IPS DF 6.9 (cell line): ENCODE measurements around the gene ETNK2.
A peak's percentile ranks its signal among the peaks of the same experiment; 100 is the strongest.

Experiments used
- DNase-seq: peaks from one replicate; pipeline ENCODE4 v3.0.0-alpha.2; 2013; ENCODE audit warnings: low read depth, low spot score
- H3K27ac ChIP-seq: one replicate; pipeline ENCODE4 v1.5.1; 2013; ENCODE audit warnings: low read length, control low read depth
- H3K27me3 ChIP-seq: 2 replicates; pipeline ENCODE4 v1.6.1; 2013; ENCODE audit warnings: mild to moderate bottlenecking, low read length; ENCODE audit not compliant: control insufficient read depth, insufficient read depth
- H3K36me3 ChIP-seq: 2 replicates; pipeline ENCODE4 v1.6.1; 2013; ENCODE audit warnings: low read length; ENCODE audit not compliant: control insufficient read depth, insufficient read depth
- H3K4me1 ChIP-seq: 2 replicates; pipeline ENCODE4 v1.6.1; 2013; ENCODE audit warnings: low read length; ENCODE audit not compliant: control insufficient read depth, insufficient read depth
- H3K4me3 ChIP-seq: 2 replicates; pipeline ENCODE4 v1.5.1; 2013; ENCODE audit warnings: mild to moderate bottlenecking, low read length
- H3K9me3 ChIP-seq: 2 replicates; pipeline ENCODE4 v1.6.1; 2013; ENCODE audit warnings: low read length, inconsistent platforms; ENCODE audit not compliant: control insufficient read depth, insufficient read depth
- WGBS: extraction: QIAGEN DNeasy Blood & Tissue Kit; methylation state at CpG from one replicate; pipeline ENCODE4 v1.1.7; 2013; ENCODE audit warnings: mixed read lengths, missing lambda C conversion rate; ENCODE audit not compliant: insufficient read length, insufficient coverage; 5-methylcytosine and 5-hydroxymethylcytosine counted together

The ETNK2 gene

DNA sequence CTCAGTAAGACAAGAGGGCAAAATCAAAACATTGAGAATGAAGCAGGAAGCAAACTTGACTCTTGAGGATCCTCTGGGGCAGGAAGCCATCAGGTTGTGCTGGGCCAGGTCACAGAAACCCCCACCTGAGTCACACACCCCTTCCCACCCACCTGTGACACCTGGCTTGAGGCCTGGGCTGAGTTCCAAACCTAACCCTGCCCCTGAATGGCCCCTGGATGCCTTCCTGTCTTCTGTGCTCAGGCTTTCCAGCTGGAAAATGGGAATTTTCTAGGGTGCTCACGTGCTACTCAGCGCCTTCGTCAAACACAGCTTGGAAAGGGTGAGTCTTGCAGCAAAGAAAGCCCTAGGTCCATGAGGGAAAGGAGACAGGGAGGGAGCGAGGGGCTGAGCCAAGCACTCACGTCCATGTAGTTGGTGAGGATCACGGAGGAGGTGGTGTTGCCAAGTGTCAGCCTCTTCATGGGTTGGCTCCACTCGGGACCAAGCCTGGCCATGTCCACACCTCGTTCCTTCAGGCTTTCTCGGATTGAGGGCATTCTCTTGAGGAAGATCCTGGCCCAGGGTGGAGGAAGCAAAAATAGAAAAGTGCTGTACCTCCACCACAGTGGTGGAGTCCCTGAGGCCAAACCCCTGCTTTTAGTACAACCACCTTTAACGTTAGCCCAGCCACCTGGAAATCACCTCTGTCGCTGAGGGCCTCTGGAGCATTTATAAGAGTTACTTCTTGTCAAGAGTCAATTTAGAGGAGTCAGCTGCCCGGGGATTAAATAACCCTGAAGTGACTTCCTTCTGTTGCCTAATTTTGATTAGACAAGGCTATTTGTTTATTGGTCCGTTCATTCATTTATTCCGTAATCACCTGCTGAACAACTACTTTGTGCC, 10.0 kb upstream of the ETNK2 start:
- no CpG with 5 or more reads among the region's 14 CpGs for WGBS
- Histone ChIP-seq H3K4me1 (no peaks in the 10 kb centered on the region), H3K4me3 (no peak overlapping the region), H3K9me3 (no peaks in the 10 kb centered on the region), H3K36me3 (no peaks in the 10 kb centered on the region), H3K27ac (no peak overlapping the region), H3K27me3 (no peaks in the 10 kb centered on the region)
- DNase-seq = no peak

DNA sequence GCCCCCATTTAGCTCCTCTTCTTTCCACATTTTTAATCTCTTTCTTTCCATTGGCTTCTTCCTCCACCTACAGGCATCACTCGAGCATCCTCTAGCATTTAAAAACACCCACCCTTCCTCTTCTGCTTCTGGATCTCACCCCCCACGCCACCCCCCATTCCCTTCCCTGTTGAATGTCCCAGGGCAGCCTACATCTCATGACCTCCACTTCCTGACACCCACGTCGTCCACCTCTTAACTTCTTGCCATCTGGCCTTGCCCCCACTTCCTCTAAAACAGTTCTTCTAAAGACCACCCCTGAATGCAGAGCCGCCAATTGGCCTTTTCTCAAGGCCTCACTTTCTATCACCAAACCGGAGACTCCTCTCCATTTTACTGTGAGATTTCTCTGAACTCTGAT, 6.1 kb upstream of the ETNK2 start:
- WGBS = no CpG with 5 or more reads among the region's 6 CpGs
- Histone ChIP-seq H3K27me3 (no peaks in the 10 kb centered on the region), H3K4me1 (no peaks in the 10 kb centered on the region), H3K27ac (no peak overlapping the region), H3K36me3 (no peaks in the 10 kb centered on the region), H3K9me3 (no peaks in the 10 kb centered on the region), H3K4me3 (no peak overlapping the region)
- no peak for DNase-seq

DNA sequence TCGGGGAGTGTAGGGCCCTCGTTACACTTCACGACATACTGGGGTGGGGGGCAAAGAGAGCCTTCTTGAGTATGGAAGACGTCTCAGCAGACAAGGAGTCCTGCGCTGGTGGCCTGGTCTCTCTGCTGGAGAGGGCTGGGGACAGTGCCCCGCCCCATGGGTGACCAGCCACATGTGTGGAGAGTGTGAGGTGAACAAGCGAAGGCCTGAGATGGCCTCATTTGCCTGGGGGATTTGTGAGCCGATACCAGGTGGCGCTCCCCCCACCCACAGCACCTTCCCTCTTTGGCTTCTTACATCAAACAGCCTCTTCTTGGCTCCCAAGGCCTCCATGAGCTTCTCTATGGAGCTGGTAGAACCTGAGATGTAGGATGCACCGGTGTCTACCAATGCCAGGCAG, 4.0 kb upstream of the ETNK2 start:
- no peaks in the 10 kb centered on the region for H3K36me3 ChIP-seq
- H3K4me1 ChIP-seq = peaks cover 5% of the 10 kb centered on the region; the same call in 1 of the 2 replicates
- no peak overlapping the region for H3K4me3 ChIP-seq
- no peaks in the 10 kb centered on the region for H3K27me3 ChIP-seq
- H3K9me3 ChIP-seq = no peaks in the 10 kb centered on the region
- WGBS = no CpG with 5 or more reads among the region's 10 CpGs
- no peak overlapping the region for H3K27ac ChIP-seq
- DNase-seq = no peak

DNA sequence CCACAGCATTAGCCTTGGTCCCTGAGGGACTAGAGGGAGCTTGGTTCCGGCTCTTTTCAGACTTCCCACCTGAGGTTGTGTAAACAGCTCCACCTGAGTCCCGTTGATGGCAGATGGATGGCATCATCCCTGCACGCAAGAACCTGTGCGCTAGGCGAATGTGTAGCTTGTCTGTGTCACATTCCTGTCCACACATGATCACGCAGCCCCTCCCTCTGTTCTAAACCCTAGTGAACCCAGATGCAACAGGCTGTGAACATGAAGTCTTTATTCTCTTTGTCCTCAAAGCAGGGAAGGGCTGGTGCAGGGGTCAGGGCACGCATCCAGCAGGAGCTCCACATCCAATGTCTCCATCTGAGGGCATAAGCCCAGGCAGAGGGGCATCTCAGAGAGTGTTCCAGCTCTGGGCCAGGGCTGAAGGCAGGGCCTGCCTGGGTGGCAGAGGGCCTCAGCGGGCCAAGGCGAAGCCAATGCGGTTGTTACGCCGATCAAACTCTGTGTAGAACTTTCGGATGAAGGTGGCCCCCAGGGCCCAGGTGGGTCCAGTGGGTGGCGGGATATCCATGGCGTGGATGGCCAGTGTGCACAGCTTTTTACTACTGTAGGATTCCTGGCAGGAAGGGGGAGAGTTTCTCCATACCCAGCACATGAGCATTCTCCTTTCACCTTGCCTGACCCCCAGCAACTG, 2.9 kb upstream of the ETNK2 start:
- WGBS = no CpG with 5 or more reads among the region's 15 CpGs
- DNase-seq = no peak
- H3K4me3 ChIP-seq = no peak overlapping the region
- H3K4me1 ChIP-seq = peaks cover 8% of the 10 kb centered on the region; the same call in 1 of the 2 replicates
- no peaks in the 10 kb centered on the region for H3K36me3 ChIP-seq
- H3K9me3 ChIP-seq = no peaks in the 10 kb centered on the region
- H3K27me3 ChIP-seq = no peaks in the 10 kb centered on the region
- H3K27ac ChIP-seq = no peak overlapping the region

DNA sequence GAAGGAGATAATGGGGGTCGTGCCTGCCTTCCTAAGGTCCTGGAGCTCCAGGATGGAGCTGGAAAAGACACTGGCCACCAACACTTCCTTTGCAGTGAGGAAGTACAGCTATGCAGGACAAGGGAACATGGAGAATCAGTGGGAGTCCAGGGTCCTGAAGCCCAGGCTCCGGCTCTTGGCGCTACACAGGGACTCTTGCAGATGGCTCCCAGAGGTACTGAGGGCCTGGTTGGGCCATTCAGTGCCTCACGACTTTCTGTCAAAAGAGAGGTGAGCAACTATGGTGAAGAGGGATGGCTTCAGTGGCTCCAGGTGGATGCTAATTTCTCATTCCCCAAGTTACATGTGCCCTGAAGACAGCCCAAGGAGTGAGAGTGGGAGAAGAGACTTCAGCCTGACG, 1.8 kb upstream of the ETNK2 start:
- no CpG with 5 or more reads among the region's 5 CpGs for WGBS
- H3K4me1 ChIP-seq = peaks cover 9% of the 10 kb centered on the region; the same call in 1 of the 2 replicates
- no peaks in the 10 kb centered on the region for H3K27me3 ChIP-seq
- no peak for DNase-seq
- no peaks in the 10 kb centered on the region for H3K9me3 ChIP-seq
- no peak overlapping the region for H3K27ac ChIP-seq
- H3K4me3 ChIP-seq = no peak overlapping the region
- no peaks in the 10 kb centered on the region for H3K36me3 ChIP-seq

DNA sequence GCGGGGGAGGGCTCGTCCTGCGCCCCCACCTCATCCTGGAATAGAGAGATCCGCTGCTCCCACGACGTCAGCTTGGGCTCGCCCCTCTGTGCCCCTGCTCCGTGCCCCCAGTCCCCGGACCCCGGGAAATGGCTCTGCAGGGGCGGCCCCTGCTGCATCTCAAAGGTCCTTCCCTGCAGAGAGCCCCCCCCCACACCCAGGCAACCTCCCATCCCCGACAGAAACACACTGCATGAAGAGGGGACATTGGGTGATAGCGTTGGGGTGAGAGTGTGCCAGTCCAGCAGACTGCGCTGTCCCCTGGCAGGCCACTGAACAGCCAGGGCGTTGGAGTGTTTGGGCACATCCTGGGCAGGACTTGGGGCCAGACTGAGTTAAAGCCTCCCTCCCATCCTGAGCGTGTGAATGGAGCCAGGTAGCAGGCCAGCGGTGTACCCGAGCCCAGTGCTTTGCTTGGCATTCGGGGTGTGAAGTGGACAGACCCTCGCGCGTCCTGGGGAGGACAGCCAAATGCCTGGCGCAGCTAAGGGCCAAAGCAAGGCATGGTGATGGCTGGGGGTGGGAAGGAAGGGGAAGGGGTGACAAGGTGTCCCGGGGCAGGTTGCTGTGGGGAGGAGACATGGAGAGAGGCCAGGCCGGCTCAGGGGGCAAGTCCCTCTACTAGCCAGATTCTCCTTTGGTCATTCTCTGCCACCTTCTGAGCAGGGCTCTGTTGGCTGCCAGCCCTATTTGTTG, 633 bp upstream of the ETNK2 start:
- no CpG with 5 or more reads among the region's 25 CpGs for WGBS
- Histone ChIP-seq H3K4me1 (peaks cover 20% of the 10 kb centered on the region; the same call in 1 of the 2 replicates), H3K9me3 (no peaks in the 10 kb centered on the region), H3K27ac (no peak overlapping the region), H3K4me3 (peak overlapping the region; percentile 74; the same call in 1 of the 2 replicates), H3K36me3 (no peaks in the 10 kb centered on the region), H3K27me3 (no peaks in the 10 kb centered on the region)
- DNase-seq = no peak

DNA sequence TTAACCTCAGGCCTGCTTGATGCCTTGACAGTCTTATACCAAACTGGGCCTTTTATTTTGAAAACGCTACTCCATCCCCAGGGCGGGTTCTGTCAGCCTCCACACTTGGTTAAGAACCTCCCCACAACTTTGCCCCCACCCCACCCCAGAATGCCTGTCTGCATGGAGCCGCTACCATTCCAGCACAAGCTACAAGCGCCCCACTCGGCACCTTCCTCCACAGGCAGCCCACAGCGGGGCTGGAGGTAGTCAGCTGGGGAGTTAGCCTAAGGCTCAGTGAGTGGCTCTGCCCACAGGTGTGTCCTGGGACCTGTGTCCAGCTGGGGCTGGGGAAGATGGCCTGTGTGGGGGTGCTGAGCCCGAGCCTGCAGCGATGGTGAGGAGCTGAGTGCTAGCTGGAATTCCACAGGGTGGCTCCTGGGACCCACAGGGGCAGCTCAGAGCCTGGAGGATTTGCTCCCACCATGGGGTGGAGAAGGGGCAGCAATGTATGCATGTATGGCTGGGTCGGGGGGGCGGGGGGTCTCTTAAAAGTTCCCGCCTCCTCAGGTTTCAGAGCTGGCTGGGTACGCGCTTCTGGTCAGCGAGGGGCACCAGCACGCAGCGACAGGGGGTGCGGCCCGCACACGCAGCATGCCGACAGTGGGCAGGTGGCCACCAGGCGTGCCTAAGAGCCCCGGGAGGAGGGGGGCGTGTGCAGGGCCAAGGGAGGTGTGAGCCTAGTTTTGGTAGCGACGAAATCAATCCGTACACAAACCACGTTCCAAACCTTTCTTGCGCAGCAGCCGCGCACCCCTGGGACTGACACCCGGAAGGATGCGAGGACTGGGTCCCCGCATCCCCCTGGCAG, 917 bp downstream of the ETNK2 start:
- Histone ChIP-seq H3K9me3 (no peaks in the 10 kb centered on the region), H3K27me3 (no peaks in the 10 kb centered on the region), H3K27ac (no peak overlapping the region), H3K4me1 (peaks cover 30% of the 10 kb centered on the region), H3K36me3 (no peaks in the 10 kb centered on the region), H3K4me3 (peak overlapping the region; percentile 74; the same call in 1 of the 2 replicates)
- WGBS = no CpG with 5 or more reads among the region's 33 CpGs
- no peak for DNase-seq

DNA sequence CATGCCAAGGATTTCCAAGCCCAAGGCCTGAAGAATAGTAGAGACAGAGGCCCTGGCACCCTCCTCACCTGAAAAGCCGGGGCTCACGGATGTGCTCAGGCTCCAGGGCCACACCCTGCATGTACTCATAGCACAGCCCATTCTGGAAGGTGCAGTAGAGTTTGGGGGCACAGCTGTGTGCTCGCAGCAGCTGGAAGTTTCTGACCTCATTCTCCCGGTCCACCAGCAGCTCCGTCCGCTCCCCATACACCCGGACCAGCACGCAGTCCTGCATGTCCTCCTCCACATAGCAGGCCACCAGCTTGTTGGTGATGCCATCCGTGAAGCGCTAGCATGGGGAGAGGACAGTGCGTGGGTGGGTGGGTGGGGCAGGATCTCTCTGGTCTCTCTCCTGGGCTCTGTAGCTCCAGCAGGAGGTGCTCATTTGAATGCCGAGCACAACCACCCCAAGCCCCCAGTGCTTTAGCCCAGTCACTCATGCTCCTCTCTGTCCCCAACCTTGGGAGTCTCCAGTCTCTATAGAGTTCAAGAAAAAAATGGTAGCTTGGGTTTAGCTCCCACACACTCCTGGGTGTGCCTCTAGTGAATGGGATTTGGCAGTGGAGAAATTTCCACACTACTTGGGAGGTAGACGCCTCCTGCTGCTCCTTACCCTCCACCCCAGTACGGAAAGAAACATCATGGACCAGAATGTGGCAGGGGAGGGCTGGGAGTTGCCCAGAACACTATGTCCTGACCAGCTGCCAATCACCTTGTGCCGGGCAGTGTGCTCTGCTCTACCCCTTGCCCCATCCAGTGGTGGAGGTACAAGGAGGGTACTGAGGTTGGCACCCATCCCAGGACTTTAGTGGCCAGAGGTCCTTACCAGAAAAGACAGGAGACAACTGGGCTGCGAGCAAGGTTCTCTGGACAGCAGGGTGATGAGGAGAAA, 1.9 kb downstream of the ETNK2 start:
- Histone ChIP-seq H3K4me3 (no peak overlapping the region), H3K27ac (no peak overlapping the region), H3K27me3 (no peaks in the 10 kb centered on the region), H3K9me3 (no peaks in the 10 kb centered on the region), H3K36me3 (no peaks in the 10 kb centered on the region), H3K4me1 (peaks cover 30% of the 10 kb centered on the region)
- WGBS = no CpG with 5 or more reads among the region's 16 CpGs
- no peak for DNase-seq

DNA sequence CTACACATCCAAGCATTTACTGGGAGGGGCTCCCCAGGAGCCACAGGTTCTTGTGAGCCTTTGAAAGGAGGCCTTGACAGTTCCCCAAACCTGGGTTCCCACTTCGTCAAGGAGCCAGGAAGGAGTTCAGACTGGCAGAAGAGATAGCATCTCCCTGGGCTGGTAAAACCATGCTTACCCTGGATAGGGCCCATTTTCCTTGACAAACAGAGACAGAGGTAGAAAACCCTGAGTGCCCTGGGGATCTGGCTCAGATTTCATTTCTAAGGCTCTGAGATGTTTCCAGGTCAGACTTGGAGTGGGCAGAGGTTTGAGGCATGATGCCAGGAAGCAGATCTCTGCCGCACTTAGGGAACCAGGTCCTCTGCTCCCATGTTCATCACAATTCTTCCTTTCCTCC, 2.7 kb downstream of the ETNK2 start:
- H3K4me1 ChIP-seq = peaks cover 30% of the 10 kb centered on the region
- no CpG with 5 or more reads among the region's 2 CpGs for WGBS
- no peak for DNase-seq
- no peak overlapping the region for H3K27ac ChIP-seq
- H3K4me3 ChIP-seq = no peak overlapping the region
- H3K9me3 ChIP-seq = no peaks in the 10 kb centered on the region
- no peaks in the 10 kb centered on the region for H3K27me3 ChIP-seq
- no peaks in the 10 kb centered on the region for H3K36me3 ChIP-seq
